CD4-positive, alpha-beta T cell treated with Interleukin-4 for 1 hour (primary cell): ENCODE data around the gene CCDC136.

Experiments used
- DNase-seq, 2 donors: peaks; one replicate each; pipeline ENCODE4 v3.0.0-alpha.2; 2020 to 2022

Gene CCDC136

GRCh38 chr7:128865996-128866877, 74.5 kb downstream of the CCDC136 start:
- no peak for DNase-seq

DNA sequence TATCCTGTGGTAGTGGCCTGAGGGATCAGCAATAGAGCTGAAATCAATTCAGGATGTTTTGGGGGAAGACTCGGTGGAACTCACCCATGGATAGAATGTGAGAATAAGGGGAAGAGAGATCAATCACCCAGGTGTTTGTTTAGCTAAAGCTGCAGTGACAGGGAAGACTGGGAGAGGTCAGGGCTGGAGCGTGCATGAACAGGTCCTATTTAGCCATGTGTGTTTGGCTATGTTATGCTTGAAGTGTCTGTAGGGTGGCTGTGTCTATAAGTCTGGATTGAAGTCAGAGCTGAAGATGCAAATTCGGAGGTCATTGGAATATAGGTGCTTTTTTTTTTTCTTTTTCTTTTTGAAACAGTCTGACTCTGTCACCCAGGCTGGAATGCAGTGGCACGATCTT, 75.5 kb downstream of the CCDC136 start:
- no peak for DNase-seq

- DNase-seq = no peak
Measured at GRCh38 chr7:128867842-128868623, 76.3 kb downstream of the CCDC136 start.

- no peak for DNase-seq
Measured at GRCh38 chr7:128868624-128869137, 76.9 kb downstream of the CCDC136 start.

GRCh38 chr7:128869138-128869943, 77.6 kb downstream of the CCDC136 start:
- peak; percentile 28 to 35 for DNase-seq

- no peak for DNase-seq
Measured at GRCh38 chr7:128869944-128870285, 78.1 kb downstream of the CCDC136 start.

- DNase-seq = no peak
Measured at GRCh38 chr7:128871050-128871449, 79.3 kb downstream of the CCDC136 start.
